ENCODE data around the gene HNRNPC.
"Not testable (repeated sequence)": the region's sequence is repeated elsewhere in the genome, so short reads cannot be mapped to it uniquely, and the experiment has no call there.

Gene HNRNPC

GRCh38 chr14:21199611-21200560 lies 69.4 kb downstream of the HNRNPC start:
- in situ Hi-C loops (cut with HindIII; ENCODE audit: low sequenced_read_pairs): loop anchor here (10.0 kb wide), 1 partner anchor 55 kb away; no protein-coding TSS in a partner anchor

- in situ Hi-C loops (cut with HindIII; ENCODE audit: low sequenced_read_pairs): no loop called here
Measured at GRCh38 chr14:21197418-21198205, 71.6 kb downstream of the HNRNPC start.

DNA sequence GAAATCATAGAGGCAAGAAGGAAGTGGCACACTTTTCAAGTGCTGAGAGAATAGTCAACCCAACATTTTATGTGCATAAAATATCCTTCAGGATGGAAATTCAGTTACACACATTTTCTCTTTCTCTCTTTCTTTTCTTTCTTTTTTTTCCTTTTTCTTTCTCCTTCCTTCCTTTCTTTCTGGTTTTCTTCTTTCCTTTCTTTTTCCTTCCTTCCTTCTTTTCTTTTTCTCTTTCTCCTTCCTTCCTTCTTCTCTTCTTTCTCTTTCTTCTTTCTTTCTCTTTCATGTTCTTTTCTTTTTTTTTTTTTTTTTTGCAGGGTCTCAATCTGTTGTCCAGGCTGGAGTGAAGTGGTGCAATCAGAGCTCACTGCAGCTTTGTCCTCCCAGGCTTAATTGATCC lies 74.6 kb downstream of the HNRNPC start:
- in situ Hi-C loops (cut with HindIII; ENCODE audit: low sequenced_read_pairs): no loop called here

DNA sequence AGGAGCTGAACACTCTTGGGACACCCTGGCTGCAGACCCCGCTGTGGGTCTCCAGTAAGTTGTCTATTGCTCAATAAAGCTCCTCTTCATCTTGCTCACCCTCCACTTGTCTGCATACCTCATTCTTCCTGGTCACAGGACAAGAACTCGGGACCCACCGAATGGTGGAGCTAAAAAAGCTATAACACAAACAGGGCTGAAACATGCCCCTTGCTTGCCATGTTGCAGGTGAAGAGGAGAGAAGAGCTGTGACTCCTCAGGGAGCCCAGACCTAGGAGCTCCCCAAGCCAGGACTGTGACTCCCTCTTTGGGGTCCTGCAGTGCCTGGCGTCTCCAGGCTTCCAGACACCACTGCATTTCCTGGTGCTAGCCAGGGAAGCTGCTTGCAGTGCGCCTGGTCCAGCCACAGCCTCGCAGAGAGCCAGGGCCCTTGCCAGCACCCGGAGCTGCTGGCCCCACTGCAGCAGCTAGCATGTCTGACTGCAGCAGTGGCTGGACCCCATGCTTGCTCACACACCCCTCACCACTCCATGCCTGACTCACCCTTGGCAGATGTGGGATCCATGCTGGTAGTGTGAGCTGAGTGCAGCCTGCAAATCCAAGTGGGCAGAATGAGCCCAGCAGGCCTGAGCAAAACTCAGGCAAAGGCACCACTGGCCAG lies 76.2 kb downstream of the HNRNPC start:
- in situ Hi-C loops (cut with HindIII; ENCODE audit: low sequenced_read_pairs): no loop called here

DNA sequence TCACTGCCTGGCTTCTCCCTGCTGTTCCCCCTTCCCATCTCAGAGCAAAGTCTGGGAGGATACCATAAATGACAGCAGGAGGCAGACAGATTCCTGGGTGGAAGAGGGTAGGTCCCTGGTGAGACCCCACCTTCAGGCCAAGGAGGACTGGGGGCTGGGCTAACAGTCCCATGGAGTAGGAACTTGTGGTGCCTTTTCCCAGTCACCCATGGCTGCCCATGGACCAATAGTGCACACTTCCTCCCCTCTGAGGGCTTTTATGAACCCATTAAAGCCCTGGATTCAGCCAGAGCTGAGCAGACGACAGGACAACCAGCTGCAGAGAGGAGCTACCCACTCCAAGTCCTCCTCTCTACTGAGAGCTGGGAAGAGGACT lies 76.8 kb downstream of the HNRNPC start:
- in situ Hi-C loops (cut with HindIII; ENCODE audit: low sequenced_read_pairs): no loop called here

GRCh38 chr14:21191809-21192446 lies 77.3 kb downstream of the HNRNPC start:
- in situ Hi-C loops (cut with HindIII; ENCODE audit: low sequenced_read_pairs): no loop called here

DNA sequence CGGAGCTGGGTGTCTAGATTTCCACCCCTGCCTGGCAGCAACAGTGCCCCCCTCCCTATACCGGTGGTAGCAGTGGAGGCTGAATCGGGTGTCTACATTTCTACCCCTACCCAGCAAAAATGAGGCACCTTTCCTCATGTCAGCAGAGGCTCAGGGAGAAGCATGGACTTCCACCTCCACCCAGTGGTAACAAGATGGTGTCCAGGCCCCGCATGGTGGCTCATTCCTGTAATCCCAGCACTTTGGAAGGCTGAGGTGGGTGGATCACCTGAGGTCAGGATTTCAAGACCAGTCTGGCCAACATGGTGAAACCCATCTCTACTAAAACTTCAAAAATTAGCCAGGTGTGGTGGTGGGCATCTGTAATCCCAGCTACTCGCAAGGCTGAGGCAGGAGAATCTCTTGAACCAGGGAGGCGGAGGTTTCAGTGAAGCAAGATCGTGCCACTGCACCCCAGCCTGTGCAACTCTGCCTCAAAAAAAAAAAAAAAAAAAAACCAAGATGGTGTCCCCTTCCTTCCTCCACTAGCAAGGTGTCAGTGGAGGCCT lies 77.9 kb downstream of the HNRNPC start:
- in situ Hi-C loops (cut with HindIII; ENCODE audit: low sequenced_read_pairs): no loop called here

- in situ Hi-C loops (cut with HindIII; ENCODE audit: low sequenced_read_pairs): no loop called here
Measured at GRCh38 chr14:21185491-21185890, 83.8 kb downstream of the HNRNPC start.

GRCh38 chr14:21184254-21184653 lies 85.0 kb downstream of the HNRNPC start:
- in situ Hi-C loops (cut with HindIII; ENCODE audit: low sequenced_read_pairs): no loop called here

GRCh38 chr14:21182166-21182565 lies 87.1 kb downstream of the HNRNPC start:
- in situ Hi-C loops (cut with HindIII; ENCODE audit: low sequenced_read_pairs): no loop called here

DNA sequence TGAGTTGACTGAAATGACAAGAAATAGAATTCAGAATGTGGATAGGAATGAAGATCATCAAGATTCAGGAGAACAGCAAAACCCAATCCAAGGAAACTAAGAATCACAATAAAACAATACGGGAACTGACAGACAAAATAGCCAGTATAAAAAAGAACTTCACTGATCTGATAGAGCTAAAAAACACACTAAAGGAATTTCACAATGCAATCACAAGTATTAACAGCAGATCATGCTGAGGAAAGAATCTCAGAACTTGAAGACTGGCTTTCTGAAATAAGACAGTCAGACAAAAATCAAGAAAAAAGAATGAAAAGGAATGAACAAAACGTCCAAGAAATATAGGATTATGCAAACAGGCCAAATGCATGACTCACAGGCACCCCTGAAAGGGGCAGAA lies 98.1 kb downstream of the HNRNPC start:
- in situ Hi-C loops (cut with HindIII; ENCODE audit: low sequenced_read_pairs): no loop called here

DNA sequence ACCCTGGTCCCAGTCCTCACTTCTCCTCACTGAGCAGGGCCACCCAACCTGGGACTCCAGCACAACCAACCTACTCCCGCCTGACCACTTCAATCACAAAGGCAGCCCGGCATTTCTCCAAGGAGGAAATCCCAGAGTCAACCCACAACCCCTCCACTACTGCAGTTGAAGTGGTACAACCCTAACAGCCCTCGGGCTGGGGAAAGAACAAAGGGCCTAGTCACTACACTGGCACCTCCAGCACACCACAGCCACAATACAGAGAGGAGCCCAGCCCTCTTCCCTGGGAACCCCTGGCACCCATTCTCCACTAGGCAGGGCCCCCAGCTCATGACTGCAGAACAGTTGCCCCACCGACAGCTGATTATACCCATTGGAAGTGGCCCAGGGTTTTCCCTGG lies 99.7 kb downstream of the HNRNPC start:
- in situ Hi-C loops (cut with HindIII; ENCODE audit: low sequenced_read_pairs): no loop called here

GRCh38 chr14:21168055-21168454 lies 101.2 kb downstream of the HNRNPC start:
- in situ Hi-C loops (cut with HindIII; ENCODE audit: low sequenced_read_pairs): no loop called here

DNA sequence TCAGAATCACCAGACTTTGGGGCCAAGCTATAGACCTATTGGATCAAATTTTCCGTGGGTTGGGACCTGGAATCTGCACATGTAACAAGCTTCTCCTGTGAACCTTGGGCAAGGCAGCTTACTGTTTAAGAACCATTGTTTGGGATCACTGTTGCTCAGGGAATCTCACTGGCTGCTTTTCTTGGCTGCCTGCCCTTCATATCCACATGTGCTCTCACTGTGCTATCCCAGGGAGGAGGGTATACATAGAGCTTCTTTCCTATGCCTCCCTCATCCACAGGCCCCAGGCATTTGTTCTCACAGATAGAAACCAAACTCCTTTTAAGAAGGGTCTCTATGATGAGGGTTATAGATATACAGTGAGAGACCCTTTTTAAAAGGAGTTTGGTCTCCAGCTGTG lies 103.6 kb downstream of the HNRNPC start:
- in situ Hi-C loops (cut with HindIII; ENCODE audit: low sequenced_read_pairs): not testable (repeated sequence)

GRCh38 chr14:21165002-21165605 lies 104.1 kb downstream of the HNRNPC start:
- in situ Hi-C loops (cut with HindIII; ENCODE audit: low sequenced_read_pairs): not testable (repeated sequence)

DNA sequence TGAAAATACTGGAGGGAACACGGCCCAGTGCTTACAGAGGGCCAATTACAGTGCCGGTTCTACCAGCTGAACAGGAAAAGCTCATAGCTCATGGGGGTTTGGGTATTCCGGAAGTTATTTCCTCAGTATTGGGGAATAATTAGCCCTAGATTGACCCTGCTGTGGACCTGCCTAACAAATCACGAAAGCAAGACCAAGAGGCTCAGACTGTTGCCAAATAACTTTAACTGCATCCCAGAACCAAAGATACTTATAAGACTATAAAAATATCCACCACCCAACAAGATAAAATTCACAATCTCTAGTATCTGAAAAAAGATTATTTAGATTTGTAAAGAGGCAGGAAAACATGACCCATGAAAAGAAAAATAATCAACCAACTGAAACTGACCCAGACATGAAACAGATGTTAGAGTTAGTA lies 105.4 kb downstream of the HNRNPC start:
- in situ Hi-C loops (cut with HindIII; ENCODE audit: low sequenced_read_pairs): no loop called here

DNA sequence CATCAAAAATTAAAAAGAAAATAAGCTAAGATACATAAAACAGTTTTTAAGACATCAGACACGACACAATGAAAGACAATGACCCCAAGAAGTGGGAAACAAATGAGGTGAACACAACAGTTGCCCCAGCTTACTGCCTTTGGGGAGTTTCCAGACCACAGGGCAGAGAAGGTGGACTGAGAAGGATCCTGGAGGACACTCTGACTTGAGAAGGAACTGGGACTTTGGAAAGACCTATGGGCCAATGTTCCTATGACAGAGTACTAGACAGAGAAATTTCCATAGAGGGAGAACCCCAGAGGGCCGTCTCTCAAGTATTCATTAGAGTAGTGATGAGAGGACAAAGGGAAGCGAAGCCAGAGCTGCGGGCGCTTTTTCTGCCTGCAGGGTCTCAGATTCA lies 107.2 kb downstream of the HNRNPC start:
- in situ Hi-C loops (cut with HindIII; ENCODE audit: low sequenced_read_pairs): no loop called here

DNA sequence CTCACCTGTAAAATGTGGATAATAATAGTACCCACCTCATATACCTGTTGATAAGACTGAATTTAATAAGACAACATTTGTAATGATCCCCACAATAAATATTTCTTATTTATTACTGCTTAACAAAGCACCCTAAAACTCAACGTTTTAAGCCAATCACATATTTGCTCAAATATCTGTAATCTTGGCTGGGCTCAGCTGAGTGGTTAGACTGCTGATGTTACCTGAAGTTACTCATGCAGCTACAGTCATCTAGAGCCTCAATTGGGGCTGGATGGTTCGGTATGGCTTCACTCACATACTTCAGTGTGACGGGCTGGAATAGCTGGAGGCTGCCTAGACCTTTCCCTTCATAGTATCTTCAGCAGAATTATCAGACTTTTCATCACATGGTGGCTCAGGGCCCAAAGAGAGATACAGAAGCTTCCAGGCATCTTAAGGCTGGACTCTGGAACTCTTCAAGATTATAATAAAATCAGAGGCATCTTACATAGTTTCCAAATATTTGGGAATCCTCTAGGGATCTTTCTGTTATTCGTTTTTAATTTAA lies 109.1 kb downstream of the HNRNPC start:
- in situ Hi-C loops (cut with HindIII; ENCODE audit: low sequenced_read_pairs): no loop called here
